ENCODE measurements around the gene ORC1. TPM values are rescaled to one million over a fixed set of nuclear protein-coding genes. Genes with fewer than 3 reads are reported as not detected.

Gene ORC1
- total RNA-seq, 1 experiment from 2014 or later = 45.2 TPM

GRCh38 chr1:52426371-52426770, 22.1 kb upstream of the ORC1 start:
- ATAC-seq (no peak), DNase-seq (ENCODE audit: low spot score) (no peak)
- ChIA-PET POLR2A (no interaction called here), CTCF (interaction anchor here (1.9 kb wide), 1 partner anchor 260 kb away, joined by 6 read pairs; no protein-coding TSS in a partner anchor)
- Mint-ChIP-seq H3K36me3 (peaks cover 30% of the 10 kb centered on the region), H3K4me1 (peaks cover 9% of the 10 kb centered on the region), H3K27ac (peak overlapping the region; percentile 86; the same call in 1 of the 2 replicates), H3K9me3 (0 out of 2 replicates have a peak, but pooled peaks cover 3% of the 10 kb centered on the region), H3K27me3 (ENCODE audit: low read depth) (no peaks in the 10 kb centered on the region), H3K4me3 (no peak overlapping the region)
- TF ChIP-seq NFATC4 (CRISPR knock-in tag; IDR thresholded peaks at IDR 0.05) = no peak
- TF ChIP-seq SMAD3 (CRISPR knock-in tag; IDR thresholded peaks at IDR 0.05; ENCODE audit: borderline replicate concordance) = no peak
- no peak for TF ChIP-seq JAZF1 (CRISPR knock-in tag; IDR thresholded peaks at IDR 0.05)
- no peak for TF ChIP-seq ESRRA (CRISPR knock-in tag; IDR thresholded peaks at IDR 0.05; ENCODE audit: borderline replicate concordance)
- TF ChIP-seq, protein P1, sequence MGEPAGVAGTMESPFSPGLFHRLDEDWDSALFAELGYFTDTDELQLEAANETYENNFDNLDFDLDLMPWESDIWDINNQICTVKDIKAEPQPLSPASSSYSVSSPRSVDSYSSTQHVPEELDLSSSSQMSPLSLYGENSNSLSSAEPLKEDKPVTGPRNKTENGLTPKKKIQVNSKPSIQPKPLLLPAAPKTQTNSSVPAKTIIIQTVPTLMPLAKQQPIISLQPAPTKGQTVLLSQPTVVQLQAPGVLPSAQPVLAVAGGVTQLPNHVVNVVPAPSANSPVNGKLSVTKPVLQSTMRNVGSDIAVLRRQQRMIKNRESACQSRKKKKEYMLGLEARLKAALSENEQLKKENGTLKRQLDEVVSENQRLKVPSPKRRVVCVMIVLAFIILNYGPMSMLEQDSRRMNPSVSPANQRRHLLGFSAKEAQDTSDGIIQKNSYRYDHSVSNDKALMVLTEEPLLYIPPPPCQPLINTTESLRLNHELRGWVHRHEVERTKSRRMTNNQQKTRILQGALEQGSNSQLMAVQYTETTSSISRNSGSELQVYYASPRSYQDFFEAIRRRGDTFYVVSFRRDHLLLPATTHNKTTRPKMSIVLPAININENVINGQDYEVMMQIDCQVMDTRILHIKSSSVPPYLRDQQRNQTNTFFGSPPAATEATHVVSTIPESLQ (CRISPR knock-in tag; IDR thresholded peaks at IDR 0.05) = no peak
- no peak for TF ChIP-seq OVOL2 (CRISPR knock-in tag; IDR thresholded peaks at IDR 0.05; ENCODE audit: borderline replicate concordance)
- no peak for TF ChIP-seq TCF7 (CRISPR knock-in tag; IDR thresholded peaks at IDR 0.05; ENCODE audit: low read depth)
- TF ChIP-seq, protein P2, sequence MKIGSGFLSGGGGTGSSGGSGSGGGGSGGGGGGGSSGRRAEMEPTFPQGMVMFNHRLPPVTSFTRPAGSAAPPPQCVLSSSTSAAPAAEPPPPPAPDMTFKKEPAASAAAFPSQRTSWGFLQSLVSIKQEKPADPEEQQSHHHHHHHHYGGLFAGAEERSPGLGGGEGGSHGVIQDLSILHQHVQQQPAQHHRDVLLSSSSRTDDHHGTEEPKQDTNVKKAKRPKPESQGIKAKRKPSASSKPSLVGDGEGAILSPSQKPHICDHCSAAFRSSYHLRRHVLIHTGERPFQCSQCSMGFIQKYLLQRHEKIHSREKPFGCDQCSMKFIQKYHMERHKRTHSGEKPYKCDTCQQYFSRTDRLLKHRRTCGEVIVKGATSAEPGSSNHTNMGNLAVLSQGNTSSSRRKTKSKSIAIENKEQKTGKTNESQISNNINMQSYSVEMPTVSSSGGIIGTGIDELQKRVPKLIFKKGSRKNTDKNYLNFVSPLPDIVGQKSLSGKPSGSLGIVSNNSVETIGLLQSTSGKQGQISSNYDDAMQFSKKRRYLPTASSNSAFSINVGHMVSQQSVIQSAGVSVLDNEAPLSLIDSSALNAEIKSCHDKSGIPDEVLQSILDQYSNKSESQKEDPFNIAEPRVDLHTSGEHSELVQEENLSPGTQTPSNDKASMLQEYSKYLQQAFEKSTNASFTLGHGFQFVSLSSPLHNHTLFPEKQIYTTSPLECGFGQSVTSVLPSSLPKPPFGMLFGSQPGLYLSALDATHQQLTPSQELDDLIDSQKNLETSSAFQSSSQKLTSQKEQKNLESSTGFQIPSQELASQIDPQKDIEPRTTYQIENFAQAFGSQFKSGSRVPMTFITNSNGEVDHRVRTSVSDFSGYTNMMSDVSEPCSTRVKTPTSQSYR (CRISPR knock-in tag; IDR thresholded peaks at IDR 0.05) = no peak
- TF ChIP-seq, protein P3, sequence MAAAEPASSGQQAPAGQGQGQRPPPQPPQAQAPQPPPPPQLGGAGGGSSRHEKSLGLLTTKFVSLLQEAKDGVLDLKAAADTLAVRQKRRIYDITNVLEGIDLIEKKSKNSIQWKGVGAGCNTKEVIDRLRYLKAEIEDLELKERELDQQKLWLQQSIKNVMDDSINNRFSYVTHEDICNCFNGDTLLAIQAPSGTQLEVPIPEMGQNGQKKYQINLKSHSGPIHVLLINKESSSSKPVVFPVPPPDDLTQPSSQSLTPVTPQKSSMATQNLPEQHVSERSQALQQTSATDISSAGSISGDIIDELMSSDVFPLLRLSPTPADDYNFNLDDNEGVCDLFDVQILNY (CRISPR knock-in tag; IDR thresholded peaks at IDR 0.05) = no peak
- TF ChIP-seq FOXJ3 (CRISPR knock-in tag; IDR thresholded peaks at IDR 0.05; ENCODE audit: borderline replicate concordance) = no peak
- TF ChIP-seq HMGA2 (CRISPR knock-in tag; IDR thresholded peaks at IDR 0.05) = no peak
- TF ChIP-seq MXD4 (CRISPR knock-in tag; IDR thresholded peaks at IDR 0.05; ENCODE audit: borderline replicate concordance) = no peak
- TF ChIP-seq SOX15 (CRISPR knock-in tag; IDR thresholded peaks at IDR 0.05) = no peak
- no peak for TF ChIP-seq ZNF232 (CRISPR knock-in tag; IDR thresholded peaks at IDR 0.05)
- TF ChIP-seq SP1 (CRISPR knock-in tag; conservative IDR thresholded peaks at IDR 0.05) = no peak
- no peak for TF ChIP-seq SMAD4 (CRISPR knock-in tag; IDR thresholded peaks at IDR 0.05)

GRCh38 chr1:52424813-52425212, 20.6 kb upstream of the ORC1 start:
- Mint-ChIP-seq H3K27me3 (ENCODE audit: low read depth) (no peaks in the 10 kb centered on the region), H3K27ac (peak overlapping the region; percentile 4), H3K4me3 (no peak overlapping the region), H3K4me1 (peaks cover 9% of the 10 kb centered on the region), H3K9me3 (0 out of 2 replicates have a peak, but pooled peaks cover 3% of the 10 kb centered on the region), H3K36me3 (peaks cover 22% of the 10 kb centered on the region)
- ChIA-PET CTCF (no interaction called here), POLR2A (no interaction called here)
- no peak for DNase-seq (ENCODE audit: low spot score)
- no peak for ATAC-seq
- TF ChIP-seq EMX1 (CRISPR knock-in tag; IDR thresholded peaks at IDR 0.05) (no peak), HMGXB4 (CRISPR knock-in tag; IDR thresholded peaks at IDR 0.05) (no peak), ZBTB43 (CRISPR knock-in tag; IDR thresholded peaks at IDR 0.05) (no peak), ZNF416 (CRISPR knock-in tag; IDR thresholded peaks at IDR 0.05) (no peak), KAT7 (CRISPR knock-in tag; IDR thresholded peaks at IDR 0.05; ENCODE audit: borderline replicate concordance) (no peak)
- TF ChIP-seq, protein P4, sequence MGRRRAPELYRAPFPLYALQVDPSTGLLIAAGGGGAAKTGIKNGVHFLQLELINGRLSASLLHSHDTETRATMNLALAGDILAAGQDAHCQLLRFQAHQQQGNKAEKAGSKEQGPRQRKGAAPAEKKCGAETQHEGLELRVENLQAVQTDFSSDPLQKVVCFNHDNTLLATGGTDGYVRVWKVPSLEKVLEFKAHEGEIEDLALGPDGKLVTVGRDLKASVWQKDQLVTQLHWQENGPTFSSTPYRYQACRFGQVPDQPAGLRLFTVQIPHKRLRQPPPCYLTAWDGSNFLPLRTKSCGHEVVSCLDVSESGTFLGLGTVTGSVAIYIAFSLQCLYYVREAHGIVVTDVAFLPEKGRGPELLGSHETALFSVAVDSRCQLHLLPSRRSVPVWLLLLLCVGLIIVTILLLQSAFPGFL (CRISPR knock-in tag; IDR thresholded peaks at IDR 0.05; ENCODE audit: borderline replicate concordance) = no peak
- TF ChIP-seq, protein P5, sequence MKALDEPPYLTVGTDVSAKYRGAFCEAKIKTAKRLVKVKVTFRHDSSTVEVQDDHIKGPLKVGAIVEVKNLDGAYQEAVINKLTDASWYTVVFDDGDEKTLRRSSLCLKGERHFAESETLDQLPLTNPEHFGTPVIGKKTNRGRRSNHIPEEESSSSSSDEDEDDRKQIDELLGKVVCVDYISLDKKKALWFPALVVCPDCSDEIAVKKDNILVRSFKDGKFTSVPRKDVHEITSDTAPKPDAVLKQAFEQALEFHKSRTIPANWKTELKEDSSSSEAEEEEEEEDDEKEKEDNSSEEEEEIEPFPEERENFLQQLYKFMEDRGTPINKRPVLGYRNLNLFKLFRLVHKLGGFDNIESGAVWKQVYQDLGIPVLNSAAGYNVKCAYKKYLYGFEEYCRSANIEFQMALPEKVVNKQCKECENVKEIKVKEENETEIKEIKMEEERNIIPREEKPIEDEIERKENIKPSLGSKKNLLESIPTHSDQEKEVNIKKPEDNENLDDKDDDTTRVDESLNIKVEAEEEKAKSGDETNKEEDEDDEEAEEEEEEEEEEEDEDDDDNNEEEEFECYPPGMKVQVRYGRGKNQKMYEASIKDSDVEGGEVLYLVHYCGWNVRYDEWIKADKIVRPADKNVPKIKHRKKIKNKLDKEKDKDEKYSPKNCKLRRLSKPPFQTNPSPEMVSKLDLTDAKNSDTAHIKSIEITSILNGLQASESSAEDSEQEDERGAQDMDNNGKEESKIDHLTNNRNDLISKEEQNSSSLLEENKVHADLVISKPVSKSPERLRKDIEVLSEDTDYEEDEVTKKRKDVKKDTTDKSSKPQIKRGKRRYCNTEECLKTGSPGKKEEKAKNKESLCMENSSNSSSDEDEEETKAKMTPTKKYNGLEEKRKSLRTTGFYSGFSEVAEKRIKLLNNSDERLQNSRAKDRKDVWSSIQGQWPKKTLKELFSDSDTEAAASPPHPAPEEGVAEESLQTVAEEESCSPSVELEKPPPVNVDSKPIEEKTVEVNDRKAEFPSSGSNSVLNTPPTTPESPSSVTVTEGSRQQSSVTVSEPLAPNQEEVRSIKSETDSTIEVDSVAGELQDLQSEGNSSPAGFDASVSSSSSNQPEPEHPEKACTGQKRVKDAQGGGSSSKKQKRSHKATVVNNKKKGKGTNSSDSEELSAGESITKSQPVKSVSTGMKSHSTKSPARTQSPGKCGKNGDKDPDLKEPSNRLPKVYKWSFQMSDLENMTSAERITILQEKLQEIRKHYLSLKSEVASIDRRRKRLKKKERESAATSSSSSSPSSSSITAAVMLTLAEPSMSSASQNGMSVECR (CRISPR knock-in tag; IDR thresholded peaks at IDR 0.05; ENCODE audit: borderline replicate concordance) = no peak

Data from WTC11 (cell line).